Measurements from ENCODE around the gene MIPOL1. TPM values are rescaled to one million over a fixed set of nuclear protein-coding genes. Genes with fewer than 3 reads are reported as not detected.

The MIPOL1 gene
- total and polyA plus RNA-seq, 9 of the 15 experiments (the other 6 are each of a cell fraction or from before 2014, with no cell fraction given) = 6.7 to 21.9 (median 12.4) TPM

- no peaks in the 10 kb centered on the region for H3K9me3 ChIP-seq (replicated peaks; ENCODE audit: control insufficient read depth, insufficient read depth, low read depth, low read length)
- no TSS peak for BruUV-seq (replicated peaks)
- H3K4me3 ChIP-seq = no peak overlapping the region
- in situ Hi-C loops (cut with MboI) (no loop called here), intact Hi-C loops (cut with micrococcal nuclease) (no loop called here)
- no peaks in the 10 kb centered on the region for H3K4me1 ChIP-seq (replicated peaks in 1 of 2; ENCODE audit: control insufficient read depth in 2 of 2, insufficient read depth in 2 of 2, low read length in 2 of 2)
- no peaks in the 10 kb centered on the region for H3K27me3 ChIP-seq (ENCODE audit: control insufficient read depth in 2 of 2, insufficient read depth in 2 of 2, low read length in 2 of 2)
- POLR2A ChIA-PET = no interaction called here
- DNase-seq (ENCODE audit: extremely low read depth in 1 of 4, low spot score in 3 of 4) = no peak
- no peak for FAIRE-seq
- CTCF ChIA-PET (ENCODE audit: low intra/inter-chr PET ratio) = no interaction called here
- H3K4me2 ChIP-seq (ENCODE audit: insufficient read depth, low read length) = no peak overlapping the region
- H3K27ac ChIP-seq (ENCODE audit: extremely low read depth, low read depth, low read length) = no peak overlapping the region
- no peaks in the 10 kb centered on the region for H3K36me3 ChIP-seq (ENCODE audit: control insufficient read depth, insufficient read depth, low read length)
- H2AFZ ChIP-seq (ENCODE audit: low read depth, low read length) = no peak overlapping the region
- no peak for ATAC-seq
- no peak overlapping the region for H3K9ac ChIP-seq (ENCODE audit: insufficient read depth in 1 of 2, low read depth in 2 of 2, low read length in 2 of 2)
- 58% methylated on average over 3 of the region's 3 CpGs for WGBS (ENCODE audit: insufficient coverage, low coverage, missing lambda C conversion rate)
- H4K20me1 ChIP-seq (replicated peaks; ENCODE audit: control insufficient read depth, insufficient read depth, low read length) = no peaks in the 10 kb centered on the region
- no peaks in the 10 kb centered on the region for H3K79me2 ChIP-seq (ENCODE audit: control insufficient read depth, insufficient read depth, low read length)
- H3K9me1 ChIP-seq (ENCODE audit: control insufficient read depth, insufficient read depth, low read length) = no peaks in the 10 kb centered on the region
- TF ChIP-seq ZNF316 (IDR thresholded peaks at IDR 0.05) (no peak), GABPB1 (CRISPR knock-in tag; IDR thresholded peaks at IDR 0.05) (no peak), CHD7 (IDR thresholded peaks at IDR 0.05; ENCODE audit: low read depth, low read length) (no peak), ZNF609 (CRISPR knock-in tag; IDR thresholded peaks at IDR 0.05; ENCODE audit: borderline replicate concordance) (no peak), RAD51 (IDR thresholded peaks at IDR 0.05; ENCODE audit: borderline replicate concordance, low read depth) (no peak), NCOA1 (IDR thresholded peaks at IDR 0.05; ENCODE audit: low read depth) (no peak)
Observed at GRCh38 chr14:37343307-37344094, 145.8 kb downstream of the MIPOL1 start.

Measured in K562 (cell line).